Mesenchymal stem cell (in vitro differentiated cells and primary cell): ENCODE results near the gene SP1.

Experiments
- DNase-seq: peaks from one replicate; pipeline ENCODE4 v3.0.0-alpha.2; 2013
- H2AFZ ChIP-seq: one replicate; pipeline ENCODE4 v1.6.1; 2013; ENCODE audit warnings: low read depth, mild to moderate bottlenecking, control low read depth, inconsistent platforms, low read length, moderate library complexity
- H2AK5ac ChIP-seq: 2 replicates; pipeline ENCODE4 v1.6.1; 2013; ENCODE audit warnings: low read length, moderate library complexity, mild to moderate bottlenecking, inconsistent platforms; ENCODE audit not compliant: severe bottlenecking
- H2BK120ac ChIP-seq: one replicate; pipeline ENCODE4 v1.6.1; 2013; ENCODE audit warnings: low read depth, mild to moderate bottlenecking, inconsistent platforms, low read length, moderate library complexity
- H2BK12ac ChIP-seq, 2 experiments: one replicate each; pipeline ENCODE4 v1.6.1; 2013; ENCODE audit warnings: inconsistent platforms in 2 of 2, low read length in 2 of 2, mild to moderate bottlenecking in 2 of 2, moderate library complexity in 2 of 2, control low read depth in 1 of 2
- H2BK15ac ChIP-seq: one replicate; pipeline ENCODE4 v1.6.1; 2013; ENCODE audit warnings: mild to moderate bottlenecking, low read depth, inconsistent platforms; ENCODE audit not compliant: poor library complexity, severe bottlenecking
- H2BK5ac ChIP-seq: 2 replicates; pipeline ENCODE4 v1.6.1; 2013; ENCODE audit warnings: low read depth, mild to moderate bottlenecking, low read length, control low read depth, inconsistent platforms; ENCODE audit not compliant: poor library complexity, severe bottlenecking
- H3K14ac ChIP-seq, 2 experiments: one replicate each; pipeline ENCODE4 v1.6.1; 2013; ENCODE audit warnings: inconsistent platforms in 2 of 2, low read length in 2 of 2, control low read depth in 1 of 2, mild to moderate bottlenecking in 1 of 2, moderate library complexity in 1 of 2
- H3K18ac ChIP-seq, 2 experiments: one replicate each; pipeline ENCODE4 v1.6.1; 2013; ENCODE audit warnings: inconsistent platforms in 2 of 2, low read length in 2 of 2, control low read depth in 1 of 2, low read depth in 1 of 2, mild to moderate bottlenecking in 1 of 2
- H3K23ac ChIP-seq, 2 experiments: one replicate each; pipeline ENCODE4 v1.6.1; 2013; ENCODE audit warnings: inconsistent platforms in 2 of 2, low read length in 2 of 2, mild to moderate bottlenecking in 2 of 2, moderate library complexity in 2 of 2, control low read depth in 1 of 2
- H3K27ac ChIP-seq: 2 replicates; pipeline ENCODE4 v1.5.1; 2013; ENCODE audit warnings: mild to moderate bottlenecking, moderate library complexity, low read length, control low read depth, inconsistent platforms; ENCODE audit not compliant: poor library complexity, severe bottlenecking
- H3K27me3 ChIP-seq, 2 experiments: 2 replicates each; pipeline versions ENCODE4 v1.6.1 to v1.7.0; 2013; ENCODE audit warnings: low read length in 2 of 2, mild to moderate bottlenecking in 2 of 2, moderate library complexity in 2 of 2, control low read depth in 1 of 2, inconsistent platforms in 1 of 2; ENCODE audit not compliant: control insufficient read depth in 1 of 2, insufficient read depth in 1 of 2
- H3K36me3 ChIP-seq, 2 experiments: 2 replicates each; pipeline versions ENCODE4 v1.6.1 to v1.7.0; 2013; ENCODE audit warnings: low read length in 2 of 2, control low read depth in 1 of 2, inconsistent platforms in 1 of 2, low read depth in 1 of 2, mild to moderate bottlenecking in 1 of 2; ENCODE audit not compliant: insufficient read depth in 2 of 2, control insufficient read depth in 1 of 2
- H3K4ac ChIP-seq, 2 experiments: one replicate each; pipeline ENCODE4 v1.6.1; 2013; ENCODE audit warnings: inconsistent platforms in 2 of 2, low read length in 2 of 2, mild to moderate bottlenecking in 2 of 2, moderate library complexity in 2 of 2, control low read depth in 1 of 2, low read depth in 1 of 2
- H3K4me1 ChIP-seq: 2 replicates; pipeline ENCODE4 v1.6.1; 2013; ENCODE audit warnings: low read depth, low read length, control low read depth; ENCODE audit not compliant: control insufficient read depth, insufficient read depth
- H3K4me2 ChIP-seq: 2 replicates; pipeline ENCODE4 v1.6.1; 2013; ENCODE audit warnings: low read length, mild to moderate bottlenecking, inconsistent platforms; ENCODE audit not compliant: poor library complexity, severe bottlenecking
- H3K4me3 ChIP-seq, 2 experiments: 2 replicates each; pipeline versions ENCODE4 v1.5.1 to v1.7.0; 2013; ENCODE audit warnings: low read length in 2 of 2, mild to moderate bottlenecking in 2 of 2, control low read depth in 1 of 2, low read depth in 1 of 2; ENCODE audit not compliant: insufficient read depth in 1 of 2
- H3K79me1 ChIP-seq: replicated peaks from 2 replicates; pipeline ENCODE4 v1.6.1; 2013; ENCODE audit warnings: mild to moderate bottlenecking, control low read depth, low read length, inconsistent platforms; ENCODE audit not compliant: poor library complexity, severe bottlenecking
- H3K9ac ChIP-seq: 2 replicates; pipeline ENCODE4 v1.7.0; 2013; ENCODE audit warnings: mild to moderate bottlenecking, low read length, moderate library complexity
- H3K9me3 ChIP-seq: 2 replicates; pipeline ENCODE4 v1.7.0; 2013; ENCODE audit warnings: mild to moderate bottlenecking, low read length; ENCODE audit not compliant: control insufficient read depth
- H4K8ac ChIP-seq: one replicate; pipeline ENCODE4 v1.6.1; 2013; ENCODE audit warnings: inconsistent platforms, mild to moderate bottlenecking, low read length, moderate library complexity
- H4K91ac ChIP-seq: one replicate; pipeline ENCODE4 v1.6.1; 2013; ENCODE audit warnings: mild to moderate bottlenecking, low read length, inconsistent platforms
- WGBS: methylation state at CpG from one replicate; pipeline ENCODE4 v1.1.7; 2013; ENCODE audit warnings: mixed read lengths; 5-methylcytosine and 5-hydroxymethylcytosine counted together

SP1 gene

DNA sequence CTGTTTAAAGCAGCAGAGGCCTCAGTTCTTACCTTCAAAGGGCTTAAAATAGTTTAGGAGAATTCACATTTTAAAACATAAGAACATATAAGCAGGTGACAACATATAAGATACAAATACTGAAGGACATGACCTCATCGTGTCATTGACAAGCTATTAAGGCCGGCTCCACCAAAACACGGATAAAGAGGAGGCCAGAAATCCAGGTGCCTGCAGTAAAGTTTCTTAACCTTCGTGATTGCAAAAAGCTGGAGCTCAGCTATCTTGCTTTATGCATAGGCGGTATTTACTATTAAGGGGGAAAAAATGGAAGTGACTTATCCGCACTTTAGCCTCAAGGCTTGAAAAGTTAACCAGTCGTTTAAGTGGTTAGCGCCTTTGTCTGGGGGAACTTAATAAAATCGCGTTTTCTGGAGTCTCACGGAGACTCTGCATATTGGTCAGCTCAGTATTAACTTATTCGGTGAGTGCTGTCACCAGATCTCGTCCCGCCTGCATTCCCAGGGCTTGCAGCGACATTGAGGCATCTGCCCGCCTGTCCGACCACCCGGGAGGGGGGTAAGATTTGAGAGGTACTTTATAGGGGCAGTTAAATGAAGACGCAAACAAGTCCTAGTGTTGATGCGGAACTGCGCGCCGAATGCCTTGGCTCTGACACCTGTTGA lies 1.1 kb upstream of the SP1 start:
- H3K4me2 ChIP-seq = peak overlapping the region; percentile 93
- H4K91ac ChIP-seq = peak overlapping the region; percentile 96
- H3K23ac ChIP-seq = no peak overlapping the region
- H2BK120ac ChIP-seq = peak overlapping the region; percentile 95
- peak overlapping the region; percentile 78 for H2BK5ac ChIP-seq
- peak overlapping the region; percentile 35 to 89 for H3K18ac ChIP-seq
- peak overlapping the region; percentile 85 for H3K9ac ChIP-seq
- peak overlapping the region; percentile 82 to 94 for H3K4ac ChIP-seq
- peak overlapping the region; percentile 97 for H3K27ac ChIP-seq
- H2AK5ac ChIP-seq = peak overlapping the region; percentile 69
- no peak for DNase-seq
- H2BK15ac ChIP-seq = peak overlapping the region; percentile 40
- peaks cover 16 to 21% of the 10 kb centered on the region in 2 experiments for H3K36me3 ChIP-seq
- H3K14ac ChIP-seq = no peak overlapping the region
- H3K4me1 ChIP-seq = peaks cover 19% of the 10 kb centered on the region
- H3K9me3 ChIP-seq = no peaks in the 10 kb centered on the region
- H3K79me1 ChIP-seq = no peaks in the 10 kb centered on the region
- H3K27me3 ChIP-seq = no peaks in the 10 kb centered on the region
- H2AFZ ChIP-seq = no peak overlapping the region
- peak overlapping the region; percentile 98 for H4K8ac ChIP-seq
- no peak overlapping the region for H2BK12ac ChIP-seq
- peak overlapping the region; percentile 46 to 79 for H3K4me3 ChIP-seq
- WGBS = 19% methylated on average over 23 of the region's 23 CpGs

DNA sequence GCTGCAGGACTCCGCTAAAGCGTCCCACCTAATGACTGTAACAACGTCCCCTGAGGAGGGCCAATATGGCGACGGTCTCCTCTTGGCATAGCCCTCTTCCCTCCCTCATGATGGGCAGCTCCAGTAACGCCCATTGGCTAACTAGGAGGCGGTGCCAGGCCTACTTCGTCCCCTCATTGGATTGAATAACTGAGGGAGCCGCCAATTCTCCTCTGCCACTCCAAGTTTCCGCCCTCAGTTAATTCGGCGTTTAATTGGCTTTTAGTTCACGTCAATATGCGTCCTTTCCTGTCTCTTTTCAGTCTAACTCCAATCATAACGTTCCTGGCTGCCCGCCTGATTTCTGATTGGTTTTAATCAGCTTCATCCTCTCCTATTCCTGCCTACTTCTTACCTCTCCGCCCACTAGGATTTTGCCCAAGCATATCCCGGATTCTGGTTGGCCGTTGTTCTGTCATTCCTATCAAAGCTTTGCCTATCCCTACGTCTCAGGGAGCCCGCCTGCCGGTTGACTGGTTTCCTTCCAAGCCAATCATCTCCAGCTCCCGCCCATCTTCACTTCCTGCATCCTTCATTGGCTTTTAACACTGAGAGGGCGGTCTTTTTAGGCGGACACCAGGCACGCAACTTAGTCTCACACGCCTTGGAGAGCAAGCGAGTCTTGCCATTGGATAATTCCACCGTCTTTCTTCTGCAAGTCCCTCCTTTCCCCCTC lies 430 bp upstream of the SP1 start:
- WGBS = under 1% methylated on average over 29 of the region's 29 CpGs
- peak overlapping the region; percentile 96 for H4K91ac ChIP-seq

DNA sequence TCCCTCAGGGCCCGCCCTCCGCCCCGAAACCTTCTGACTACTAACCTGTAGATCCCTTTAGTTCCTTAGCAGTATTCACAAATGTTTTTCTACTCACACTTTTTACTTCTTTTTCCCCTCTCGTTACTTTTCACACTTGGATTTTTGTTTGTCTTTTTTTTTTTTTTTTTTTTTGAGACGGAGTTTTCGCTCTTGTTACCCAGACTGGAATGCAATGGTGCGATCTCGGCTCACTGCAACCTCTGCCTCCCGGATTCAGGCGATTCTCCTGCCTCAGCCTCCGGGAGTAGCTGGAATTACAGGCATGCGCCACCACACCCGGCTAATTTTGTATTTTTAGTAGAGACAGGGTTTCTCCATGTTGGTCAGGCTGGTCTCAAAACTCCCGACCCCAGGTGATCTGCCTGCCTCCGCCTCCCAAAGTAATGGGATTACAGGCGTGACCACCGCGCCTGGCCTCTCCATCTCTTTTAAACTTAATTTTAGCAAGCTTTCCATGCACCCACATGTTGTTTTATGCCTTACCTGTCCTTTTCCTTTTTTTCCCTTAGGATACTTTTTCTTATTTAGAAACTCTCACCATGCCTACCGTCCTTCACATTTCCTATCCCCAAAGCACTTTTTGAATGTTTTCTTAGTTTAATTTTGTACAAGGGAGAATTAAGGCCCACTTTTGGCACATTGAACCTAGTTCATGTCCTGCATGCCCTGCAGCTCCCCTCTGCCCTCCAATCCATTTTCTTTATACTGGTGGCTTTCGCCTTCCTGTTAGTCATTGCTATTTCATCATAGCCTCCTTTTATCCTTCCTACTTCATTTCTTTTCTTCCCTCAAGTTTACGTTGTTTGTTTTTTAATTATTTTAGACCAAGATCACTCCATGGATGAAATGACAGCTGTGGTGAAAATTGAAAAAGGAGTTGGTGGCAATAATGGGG lies 1.1 kb downstream of the SP1 start:
- Histone ChIP-seq H3K27me3 (no peaks in the 10 kb centered on the region), H3K9me3 (no peaks in the 10 kb centered on the region), H3K4me2 (peak overlapping the region; percentile 65), H2BK15ac (no peak overlapping the region), H3K4ac (peak overlapping the region in 1 of 2 experiments; percentile 81), H3K36me3 (peaks cover 24 to 27% of the 10 kb centered on the region in 2 experiments), H3K27ac (peak overlapping the region; percentile 83), H2AFZ (no peak overlapping the region), H3K79me1 (no peaks in the 10 kb centered on the region), H2BK12ac (no peak overlapping the region), H2BK5ac (no peak overlapping the region), H3K18ac (peak overlapping the region; percentile 62 to 64), H3K4me1 (peaks cover 24% of the 10 kb centered on the region), H3K14ac (no peak overlapping the region), H2AK5ac (peak overlapping the region; percentile 69), H3K23ac (no peak overlapping the region), H3K4me3 (peak overlapping the region; percentile 51 to 77), H4K91ac (no peak overlapping the region), H2BK120ac (peak overlapping the region; percentile 42), H4K8ac (peak overlapping the region; percentile 45), H3K9ac (peak overlapping the region; percentile 84)
- peak; percentile 73 for DNase-seq
- 5% methylated on average over 18 of the region's 21 CpGs for WGBS

More for the DNA sequence above, 430 bp upstream of the SP1 start:
- Histone ChIP-seq H3K4me3 (peak overlapping the region; percentile 46 to 79), H3K4me2 (peak overlapping the region; percentile 93), H2BK120ac (peak overlapping the region; percentile 95), H3K36me3 (peaks cover 21 to 25% of the 10 kb centered on the region in 2 experiments), H3K9me3 (no peaks in the 10 kb centered on the region), H3K27ac (peak overlapping the region; percentile 97), H2AK5ac (peak overlapping the region; percentile 69), H3K23ac (no peak overlapping the region), H3K79me1 (no peaks in the 10 kb centered on the region), H3K4ac (peak overlapping the region; percentile 82 to 94), H2BK15ac (peak overlapping the region; percentile 40), H3K9ac (peak overlapping the region; percentile 85), H4K8ac (peak overlapping the region; percentile 98), H2AFZ (no peak overlapping the region), H3K4me1 (peaks cover 20% of the 10 kb centered on the region), H3K18ac (peak overlapping the region; percentile 35 to 89), H2BK5ac (peak overlapping the region; percentile 78), H3K27me3 (no peaks in the 10 kb centered on the region), H2BK12ac (no peak overlapping the region), H3K14ac (no peak overlapping the region)
- DNase-seq = peak; percentile 100
